ENCODE data around the gene ZNF576. TPM values are rescaled to one million over a fixed set of nuclear protein-coding genes. Genes with fewer than 3 reads are reported as not detected.

ZNF576 gene
- total and polyA plus RNA-seq, 2 of the 13 experiments (the other 11 are each of a cell fraction or from before 2014, with no cell fraction given) = 7.2 to 9.6 TPM

- TF ChIP-seq ZNF574 (CRISPR knock-in tag; IDR thresholded peaks at IDR 0.05) (no peak), ASH2L (IDR thresholded peaks at IDR 0.05; ENCODE audit: insufficient read length, low read depth, low read length) (no peak), ZBTB8A (CRISPR knock-in tag; IDR thresholded peaks at IDR 0.05; ENCODE audit: borderline replicate concordance, low read depth) (no peak), ARID5B (CRISPR knock-in tag; IDR thresholded peaks at IDR 0.05) (no peak), KMT2B (CRISPR knock-in tag; IDR thresholded peaks at IDR 0.05) (no peak), RBAK (CRISPR knock-in tag; IDR thresholded peaks at IDR 0.05) (no peak), XRCC5 (optimal IDR thresholded peaks at IDR 0.05; ENCODE audit: low read length) (peak; percentile 39), BHLHE40 (IDR thresholded peaks at IDR 0.05; ENCODE audit: low read length) (no peak), ZBTB21 (CRISPR knock-in tag; IDR thresholded peaks at IDR 0.05) (no peak), ZNF616 (CRISPR knock-in tag; IDR thresholded peaks at IDR 0.05; ENCODE audit: low read depth) (no peak), FLYWCH1 (CRISPR knock-in tag; IDR thresholded peaks at IDR 0.05) (no peak), ZBTB37 (CRISPR knock-in tag; IDR thresholded peaks at IDR 0.05) (no peak), SNAPC4 (CRISPR knock-in tag; IDR thresholded peaks at IDR 0.05) (peak; percentile 69; the same call in 1 of the 2 replicates)
These were observed 1.4 kb upstream of the ZNF576 start (continued) for GRCh38 chr19:43594710-43595604.
